ENCODE results near the gene REEP3.

DNA sequence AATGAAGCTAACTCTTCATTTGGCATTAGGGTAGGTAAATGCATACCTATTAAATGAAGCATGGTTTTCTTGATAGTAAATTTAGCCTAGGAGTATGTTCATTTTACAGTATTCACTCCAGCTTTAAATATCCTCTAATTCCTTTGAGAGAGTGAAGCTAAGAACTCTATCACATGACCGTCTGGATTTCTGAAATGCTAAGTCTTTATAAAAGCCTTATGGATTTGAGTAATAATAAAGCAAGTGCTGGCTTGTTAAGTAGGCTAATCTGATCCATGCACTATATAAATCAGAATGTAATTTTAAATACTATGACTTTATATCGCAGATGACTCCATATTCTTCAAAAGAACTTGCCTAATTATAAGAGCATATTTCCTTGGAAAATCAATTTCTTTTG is 64.8 kb downstream of the REEP3 start:
- TF ChIP-seq, protein P1, sequence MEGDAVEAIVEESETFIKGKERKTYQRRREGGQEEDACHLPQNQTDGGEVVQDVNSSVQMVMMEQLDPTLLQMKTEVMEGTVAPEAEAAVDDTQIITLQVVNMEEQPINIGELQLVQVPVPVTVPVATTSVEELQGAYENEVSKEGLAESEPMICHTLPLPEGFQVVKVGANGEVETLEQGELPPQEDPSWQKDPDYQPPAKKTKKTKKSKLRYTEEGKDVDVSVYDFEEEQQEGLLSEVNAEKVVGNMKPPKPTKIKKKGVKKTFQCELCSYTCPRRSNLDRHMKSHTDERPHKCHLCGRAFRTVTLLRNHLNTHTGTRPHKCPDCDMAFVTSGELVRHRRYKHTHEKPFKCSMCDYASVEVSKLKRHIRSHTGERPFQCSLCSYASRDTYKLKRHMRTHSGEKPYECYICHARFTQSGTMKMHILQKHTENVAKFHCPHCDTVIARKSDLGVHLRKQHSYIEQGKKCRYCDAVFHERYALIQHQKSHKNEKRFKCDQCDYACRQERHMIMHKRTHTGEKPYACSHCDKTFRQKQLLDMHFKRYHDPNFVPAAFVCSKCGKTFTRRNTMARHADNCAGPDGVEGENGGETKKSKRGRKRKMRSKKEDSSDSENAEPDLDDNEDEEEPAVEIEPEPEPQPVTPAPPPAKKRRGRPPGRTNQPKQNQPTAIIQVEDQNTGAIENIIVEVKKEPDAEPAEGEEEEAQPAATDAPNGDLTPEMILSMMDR (conservative IDR thresholded peaks at IDR 0.05 in 1 of 2, IDR thresholded peaks at IDR 0.05 in 1 of 2; ENCODE audit: low read depth in 1 of 2, low read length in 2 of 2) = no peak
- TF ChIP-seq EZH2 (IDR thresholded peaks at IDR 0.05; ENCODE audit: low read length, missing control alignments) = no peak

Measured in fibroblast of lung (primary cell).